NCI-H128 (cell line): ENCODE data around the gene OR2S2.

Experiments used
- DNase-seq: peaks from one replicate; lab custom pipeline; 2025; ENCODE audit not compliant: unreplicated experiment; lab: John Stamatoyannopoulos, UW

Gene OR2S2

DNA sequence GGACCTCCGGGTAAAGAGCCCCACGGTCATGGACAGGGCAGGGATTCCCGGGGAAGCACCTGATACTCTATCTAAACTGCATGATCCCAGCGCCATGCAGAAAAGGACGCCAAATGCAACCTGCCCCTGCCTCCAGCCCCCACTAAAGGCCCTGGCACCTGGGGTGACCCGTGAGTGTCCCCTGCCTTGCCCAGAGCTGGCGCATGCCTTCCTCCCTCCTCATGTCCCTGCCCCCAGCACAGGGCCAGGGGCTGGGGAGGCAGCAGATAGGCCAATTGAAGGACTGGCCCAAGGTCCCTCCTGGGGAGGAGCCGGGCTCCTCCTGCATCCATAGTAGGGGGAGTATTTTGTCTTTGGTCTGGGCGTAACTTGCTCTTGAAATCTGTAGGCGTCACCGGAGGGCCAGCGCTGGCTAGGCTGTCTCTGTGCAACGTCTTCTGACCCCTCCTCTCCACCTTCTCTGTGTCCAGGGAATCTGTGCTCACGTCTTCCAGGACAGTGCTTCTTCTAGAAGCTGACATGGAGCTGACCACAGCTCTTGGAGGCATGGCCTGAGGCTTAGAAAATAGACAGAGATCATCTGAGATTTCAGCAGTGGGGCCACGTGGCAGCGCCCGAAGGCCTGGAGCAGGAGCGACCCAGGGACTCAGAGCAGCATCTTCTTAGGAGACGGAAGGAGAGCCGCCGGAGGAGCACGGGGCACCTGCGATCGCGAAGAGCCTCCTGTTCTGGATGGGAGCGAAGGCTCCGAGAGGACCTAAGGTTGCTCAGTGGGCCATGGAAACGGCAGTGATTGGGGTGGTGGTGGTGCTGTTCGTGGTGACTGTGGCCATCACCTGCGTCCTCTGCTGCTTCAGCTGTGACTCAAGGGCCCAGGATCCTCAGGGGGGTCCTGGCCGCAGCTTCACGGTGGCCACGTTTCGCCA is 48.0 kb downstream of the OR2S2 start:
- no peak for DNase-seq

DNA sequence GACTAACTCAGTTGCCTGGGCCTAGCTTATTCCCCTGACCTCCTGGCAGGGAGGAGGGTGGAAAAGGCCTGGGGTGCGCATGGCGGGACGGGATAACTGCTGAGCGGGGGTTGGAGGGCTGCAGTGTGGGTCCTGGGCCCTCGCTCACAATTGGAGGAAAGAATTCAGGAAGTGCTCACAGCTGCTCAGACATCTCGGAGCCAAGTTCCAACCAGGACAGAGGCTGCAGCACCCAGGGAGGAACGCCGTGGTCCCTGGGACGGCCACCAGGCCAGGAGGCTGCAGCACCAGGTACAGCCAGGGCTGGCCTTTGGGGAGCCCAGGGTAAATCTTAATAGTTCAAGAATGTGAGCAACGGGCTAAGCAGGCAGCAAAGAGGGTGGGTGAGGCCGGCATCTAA is 48.7 kb downstream of the OR2S2 start, which contains the start of gene SPAAR:
Gene SPAAR, plus strand, starts transcription at position 217 of the 400 bp plus-strand sequence. CDS start 974 bp downstream, outside the sequence.
- DNase-seq, result no peak

DNA sequence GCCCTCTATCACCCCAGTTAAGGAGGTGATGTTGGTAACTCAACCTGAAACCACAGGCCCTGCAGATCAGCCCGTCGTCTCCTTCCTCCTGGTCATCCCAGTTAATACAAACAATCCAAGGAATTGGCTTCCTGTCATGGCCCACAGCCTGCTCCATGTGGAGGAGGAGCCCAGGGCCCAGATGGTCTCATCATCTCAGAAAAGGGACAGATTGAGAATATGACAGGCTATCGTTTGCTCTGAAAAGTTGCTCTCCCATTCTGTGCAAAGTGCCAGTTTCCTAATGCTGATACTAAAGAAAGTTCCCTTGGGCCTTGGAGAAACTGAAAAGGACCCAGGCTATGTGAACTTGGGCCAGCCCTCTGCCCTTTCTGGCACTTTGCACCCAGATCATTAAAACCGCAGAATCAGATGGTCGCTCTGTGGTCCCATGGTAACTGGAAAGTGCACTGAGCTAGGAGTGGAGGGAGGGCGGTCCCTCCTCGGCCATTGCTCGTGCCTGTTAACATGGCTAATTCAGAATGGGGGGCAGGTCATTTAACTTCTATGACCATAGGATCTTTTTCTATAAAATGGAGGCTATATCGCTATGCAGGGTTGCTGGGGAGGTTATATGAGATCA is 49.3 kb downstream of the OR2S2 start:
- no peak for DNase-seq

DNA sequence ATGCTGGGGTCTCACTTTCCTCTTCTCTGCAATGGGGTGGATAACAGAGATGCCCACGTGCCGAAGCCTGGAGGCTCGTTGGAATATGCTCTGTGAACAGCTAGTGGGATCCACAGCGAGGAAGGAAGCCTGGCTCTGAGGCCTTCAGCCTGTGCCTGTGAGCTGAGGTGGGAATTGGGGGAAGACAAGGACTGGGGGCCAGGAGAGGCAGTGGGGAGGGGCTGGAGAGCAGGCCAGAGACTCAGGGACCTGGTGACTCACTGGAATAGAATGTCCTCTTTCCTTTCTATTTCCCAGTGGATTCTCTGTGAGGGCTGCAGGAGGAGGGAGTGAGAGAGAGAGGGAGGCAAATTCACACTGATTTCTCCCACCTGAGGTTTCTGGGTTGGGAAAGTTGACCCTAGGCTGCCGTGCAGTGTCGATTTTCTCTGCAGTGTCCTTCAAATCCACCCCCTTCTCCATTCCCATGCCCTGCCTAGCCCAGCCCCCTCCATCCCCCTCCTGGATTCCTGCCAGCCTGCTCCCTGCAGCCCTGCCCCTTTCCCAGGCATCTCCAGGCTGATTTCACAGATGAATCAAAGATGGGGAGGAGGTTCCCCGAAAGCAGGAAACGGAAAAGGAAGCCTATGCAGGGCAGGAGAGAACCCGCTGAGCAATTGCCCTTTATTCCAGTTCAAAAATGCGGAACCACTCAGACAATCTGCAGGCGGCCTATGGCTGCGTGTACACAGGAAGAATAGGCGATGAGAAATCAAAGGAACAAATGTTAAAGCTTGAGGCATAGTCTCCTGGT is 50.0 kb downstream of the OR2S2 start:
- DNase-seq, result no peak
